HG03575 (cell line): ENCODE measurements around the gene UMODL1.
"Not testable (repeated sequence)": the region's sequence is repeated elsewhere in the genome, so short reads cannot be mapped to it uniquely, and the experiment has no call there.

Experiments
- ATAC-seq: cut with Tn5 transposase; IDR thresholded peaks from one replicate; pipeline ENCODE4 v1.9.1; 2021; ENCODE audit not compliant: unreplicated experiment, insufficient number of reproducible peaks, low FRiP score; ENCODE audit errors: extremely low read depth

Gene UMODL1

DNA sequence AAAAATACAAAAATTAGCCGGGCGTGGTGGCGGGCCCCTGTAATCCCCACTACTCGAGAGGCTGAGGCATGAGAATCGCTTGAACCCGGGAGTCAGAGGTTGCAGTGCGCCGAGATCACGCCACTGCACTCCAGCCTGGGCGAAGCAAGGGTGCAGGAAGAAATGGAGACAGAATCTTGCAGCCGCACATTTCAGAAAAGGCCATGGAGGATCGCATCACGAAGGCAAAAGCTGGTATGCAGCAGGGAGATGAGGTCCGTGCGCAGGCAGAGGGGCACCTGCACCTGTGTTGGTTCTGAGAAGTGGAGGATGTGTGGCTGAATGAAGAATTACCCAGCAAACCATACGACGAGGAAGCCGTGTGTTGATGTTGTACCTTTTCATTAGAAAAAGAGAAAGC lies 94.8 kb downstream of the UMODL1 start:
- no peak for ATAC-seq

DNA sequence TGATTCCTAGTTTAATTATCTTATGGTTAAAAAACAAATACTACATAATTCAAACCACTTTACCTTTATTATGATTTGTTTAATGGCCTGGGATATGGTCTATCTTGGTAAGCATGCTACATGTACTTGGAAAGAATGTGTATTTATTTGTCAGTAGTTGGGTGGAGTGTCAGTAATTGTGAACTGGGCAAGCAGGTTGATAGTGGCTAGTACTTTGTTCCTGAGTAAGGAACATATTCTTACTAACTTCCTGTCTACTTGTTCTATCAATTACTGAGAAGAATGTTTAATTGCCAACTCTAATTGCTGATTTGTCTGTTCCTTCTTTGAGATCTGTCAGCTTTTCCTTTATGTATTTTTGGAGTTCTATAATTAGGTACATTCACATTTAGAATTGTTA lies 98.6 kb downstream of the UMODL1 start:
- ATAC-seq = no peak

DNA sequence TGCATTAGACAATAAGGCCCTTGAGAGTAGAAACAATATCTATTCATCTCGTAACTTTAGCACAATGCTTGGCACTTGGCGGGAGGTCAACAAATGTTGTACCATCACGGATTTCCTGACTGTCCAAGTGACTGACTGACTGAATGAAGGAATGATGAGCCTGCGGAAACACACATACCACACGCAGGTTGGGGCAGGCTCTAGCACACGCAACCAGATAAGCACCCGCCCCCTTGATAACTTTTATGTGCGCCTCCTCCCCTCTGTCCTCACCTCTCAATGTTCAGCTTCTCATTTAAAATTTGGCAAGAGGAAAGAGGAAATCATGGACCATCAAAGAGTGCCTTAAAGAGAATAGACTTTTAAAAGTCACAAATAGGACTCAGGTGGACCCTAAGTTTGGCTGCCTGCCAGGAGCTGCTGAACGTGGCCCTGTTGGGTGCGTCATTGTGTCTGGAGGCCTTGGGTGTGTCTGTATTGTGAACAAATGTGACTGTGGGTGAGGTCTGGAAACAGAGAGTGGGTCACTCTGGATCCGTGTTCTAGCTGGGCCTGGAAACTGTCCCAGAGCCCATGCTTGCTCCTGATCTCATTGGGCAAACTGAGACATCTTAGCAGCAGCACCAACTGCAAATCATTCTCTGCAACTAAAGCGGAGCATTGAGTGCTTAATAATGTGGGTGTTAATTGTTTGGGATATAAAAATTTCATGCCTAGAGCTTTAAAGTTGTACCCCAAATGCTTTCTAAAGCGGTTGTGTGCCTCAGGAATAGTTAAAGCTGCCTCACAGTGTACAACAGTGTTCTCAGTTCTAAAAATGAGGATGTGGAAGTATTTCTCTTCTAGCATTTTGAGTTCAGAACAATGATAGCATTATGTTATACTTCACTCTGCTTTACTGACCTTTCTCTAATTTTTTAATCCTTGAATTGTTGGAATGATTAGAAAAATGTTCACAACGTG lies 100.3 kb downstream of the UMODL1 start:
- no peak for ATAC-seq

DNA sequence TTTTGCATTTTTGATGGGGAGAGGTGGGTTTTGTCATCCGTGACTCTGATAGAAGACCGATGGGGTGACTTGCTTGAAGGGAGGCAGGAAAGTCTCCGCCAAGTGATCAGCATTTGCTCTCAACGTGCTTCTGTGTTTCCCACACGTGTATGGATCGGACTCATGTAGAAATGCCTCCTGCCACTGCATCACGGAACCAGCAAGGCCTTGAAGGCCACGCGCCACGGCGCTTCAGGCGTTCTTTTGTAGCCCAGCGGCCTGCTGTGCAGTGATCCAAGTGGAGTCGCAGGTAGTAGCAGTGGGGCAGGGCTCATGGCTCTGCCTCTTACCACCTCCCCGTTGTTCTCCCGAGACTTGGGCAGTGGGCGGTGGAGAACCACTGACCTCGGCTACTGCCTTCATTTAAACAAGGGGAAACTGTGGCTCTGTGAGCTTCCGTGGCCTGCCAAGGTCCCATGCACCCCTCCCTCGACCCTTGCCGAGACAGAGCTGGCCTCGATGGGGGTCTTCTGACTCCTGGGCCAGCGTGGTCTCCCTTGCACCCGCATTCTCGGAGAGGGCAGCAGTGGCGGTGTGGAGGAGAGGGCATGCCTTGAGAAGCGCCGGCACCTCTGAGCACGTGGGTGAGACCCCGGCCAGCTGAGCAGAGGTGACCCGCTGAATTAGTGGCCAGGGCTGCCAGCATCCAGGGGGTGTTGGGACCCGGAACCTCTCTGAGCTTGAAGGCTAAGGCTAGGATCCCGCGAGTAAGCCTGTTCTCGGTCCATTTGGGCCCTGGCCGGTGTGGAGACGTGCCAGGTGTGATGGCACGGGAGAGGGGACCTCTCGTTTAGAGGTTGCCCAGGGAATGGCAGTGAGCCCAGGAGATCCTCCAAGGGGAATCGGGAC lies 101.7 kb downstream of the UMODL1 start:
- no peak for ATAC-seq

GRCh38 chr21:42174173-42174572 lies 103.1 kb downstream of the UMODL1 start:
- ATAC-seq = no peak

GRCh38 chr21:42175110-42175710 lies 104.1 kb downstream of the UMODL1 start:
- ATAC-seq = no peak

DNA sequence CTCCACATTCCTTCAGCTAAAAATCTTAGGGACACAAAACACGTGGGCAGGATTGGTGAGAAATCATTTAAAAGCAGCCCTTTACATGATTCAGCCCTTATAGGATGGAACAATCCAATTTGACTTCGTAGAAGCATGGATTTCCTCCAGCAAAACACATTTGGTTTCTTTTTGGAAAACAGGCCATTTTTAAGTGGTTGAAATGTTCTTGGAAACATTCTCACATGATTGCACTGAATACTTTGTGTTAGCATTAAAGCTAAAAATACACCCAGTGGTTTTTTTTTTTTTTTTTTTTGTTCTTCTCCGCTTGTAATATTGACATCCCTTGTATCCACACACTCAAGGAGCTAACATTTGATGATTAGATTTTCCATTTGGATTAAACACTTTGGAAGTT lies 105.7 kb downstream of the UMODL1 start:
- no peak for ATAC-seq

- ATAC-seq = no peak
These were observed 108.2 kb downstream of the UMODL1 start for GRCh38 chr21:42179316-42179715.

DNA sequence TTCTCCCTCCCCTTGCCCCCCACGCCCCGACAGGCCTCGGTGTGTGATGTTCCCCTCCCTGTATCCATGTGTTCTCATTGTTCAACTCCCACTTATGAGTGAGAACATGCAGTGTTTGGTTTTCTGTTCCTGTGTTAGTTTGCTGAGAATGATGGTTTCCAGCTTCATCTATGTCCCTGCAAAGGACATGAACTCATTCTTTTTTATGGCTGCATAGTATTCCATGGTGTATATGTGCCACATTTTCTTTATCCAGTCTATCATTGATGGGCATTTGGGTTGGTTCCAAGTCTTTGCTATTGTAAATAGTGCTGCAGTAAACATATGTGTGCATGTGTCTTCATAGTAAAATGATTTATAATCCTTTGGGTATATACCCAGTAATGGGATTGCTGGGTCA lies 108.9 kb downstream of the UMODL1 start:
- ATAC-seq = not testable (repeated sequence)

DNA sequence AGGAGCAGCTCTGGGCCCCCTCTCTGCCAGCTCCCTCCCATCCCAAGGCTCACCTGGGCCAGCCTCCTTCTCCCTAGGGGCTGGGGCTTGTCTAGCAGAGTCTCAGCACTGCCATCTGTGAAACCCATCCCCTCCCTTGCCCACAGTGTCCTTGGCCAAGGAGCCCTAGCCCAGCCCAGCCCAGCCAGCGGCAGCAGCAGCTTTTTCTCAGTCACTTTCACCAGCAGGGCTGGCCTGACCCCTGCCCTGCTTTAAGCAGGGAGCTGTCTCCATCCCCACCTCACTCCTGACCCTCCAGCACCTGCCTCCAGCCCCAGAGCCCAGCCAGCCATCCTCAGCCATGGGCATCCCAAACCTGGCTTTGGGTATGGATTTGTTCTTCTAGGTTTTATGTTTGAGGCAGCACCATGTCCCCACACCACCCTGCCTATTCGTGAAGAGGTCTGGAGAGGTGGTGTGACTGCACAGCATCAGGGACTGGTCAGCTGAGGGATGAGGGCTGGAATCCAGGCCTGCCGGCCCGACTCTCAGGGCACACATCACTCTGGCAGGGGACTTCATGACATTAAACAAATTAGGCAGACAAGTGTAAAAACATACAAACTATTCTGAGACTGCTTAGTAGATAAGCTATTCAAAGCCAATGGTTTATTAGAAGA lies 111.7 kb downstream of the UMODL1 start:
- no peak for ATAC-seq

DNA sequence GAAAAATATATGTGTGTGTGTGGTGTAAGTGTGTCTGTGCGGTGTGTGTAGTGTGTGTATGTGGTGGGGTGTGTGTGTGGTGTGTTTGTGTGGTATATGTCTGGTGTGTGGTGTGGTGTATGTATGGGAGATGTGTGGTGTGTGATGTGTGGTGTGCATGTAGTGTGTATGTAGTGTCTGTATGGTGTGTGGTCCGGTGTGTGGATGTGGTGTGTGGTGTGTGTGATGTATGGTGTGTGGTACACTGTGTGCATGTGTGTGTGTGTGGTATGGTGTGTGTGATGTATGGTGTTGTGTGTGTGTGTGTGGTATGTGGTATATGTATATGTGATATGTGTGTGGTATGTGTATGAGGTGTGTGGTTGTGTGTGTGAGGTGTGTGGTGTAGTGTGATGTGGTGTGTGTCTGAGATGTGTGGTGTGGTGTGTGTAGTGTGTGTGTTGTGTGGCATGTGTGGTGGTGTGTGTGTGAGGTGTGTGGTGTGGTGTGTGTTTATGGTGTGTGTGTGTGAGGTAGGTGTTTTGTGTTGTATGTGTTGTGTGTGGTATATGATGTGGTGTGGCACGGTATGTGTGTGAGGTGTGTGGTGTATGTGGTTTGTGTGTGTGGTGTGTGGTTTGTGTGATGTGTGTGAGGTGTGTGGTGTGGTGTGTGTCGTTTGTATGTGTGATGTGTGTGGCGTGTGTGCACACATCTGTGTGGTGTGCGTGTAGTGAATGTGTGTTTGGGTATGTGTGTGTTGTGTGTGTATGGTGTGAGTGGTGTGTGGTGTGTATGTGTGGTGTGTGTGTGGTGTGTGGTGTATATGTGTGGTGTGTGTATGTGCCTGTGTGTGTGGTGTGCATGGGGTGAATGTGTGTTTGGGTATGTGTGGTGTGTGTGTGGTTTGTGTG lies 112.5 kb downstream of the UMODL1 start:
- no peak for ATAC-seq

DNA sequence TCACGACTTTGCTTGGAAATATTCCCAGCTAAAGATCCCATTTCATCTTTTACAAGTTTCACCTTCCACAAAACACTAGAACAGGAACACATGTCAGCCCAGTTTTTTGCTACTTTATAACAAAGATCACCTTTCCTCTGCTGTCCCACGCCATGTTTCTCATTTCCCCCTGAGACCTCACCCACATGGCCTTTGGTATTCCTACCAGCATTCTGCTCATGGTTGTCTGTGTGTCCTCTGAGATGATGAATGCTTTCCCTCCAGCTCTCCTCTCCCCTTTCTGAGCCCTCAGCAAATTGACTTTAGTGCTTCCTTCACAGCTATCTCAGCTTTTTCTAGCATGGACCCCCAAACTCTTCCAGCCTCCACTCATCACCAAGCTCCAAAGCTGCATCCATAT lies 115.5 kb downstream of the UMODL1 start:
- ATAC-seq = no peak

DNA sequence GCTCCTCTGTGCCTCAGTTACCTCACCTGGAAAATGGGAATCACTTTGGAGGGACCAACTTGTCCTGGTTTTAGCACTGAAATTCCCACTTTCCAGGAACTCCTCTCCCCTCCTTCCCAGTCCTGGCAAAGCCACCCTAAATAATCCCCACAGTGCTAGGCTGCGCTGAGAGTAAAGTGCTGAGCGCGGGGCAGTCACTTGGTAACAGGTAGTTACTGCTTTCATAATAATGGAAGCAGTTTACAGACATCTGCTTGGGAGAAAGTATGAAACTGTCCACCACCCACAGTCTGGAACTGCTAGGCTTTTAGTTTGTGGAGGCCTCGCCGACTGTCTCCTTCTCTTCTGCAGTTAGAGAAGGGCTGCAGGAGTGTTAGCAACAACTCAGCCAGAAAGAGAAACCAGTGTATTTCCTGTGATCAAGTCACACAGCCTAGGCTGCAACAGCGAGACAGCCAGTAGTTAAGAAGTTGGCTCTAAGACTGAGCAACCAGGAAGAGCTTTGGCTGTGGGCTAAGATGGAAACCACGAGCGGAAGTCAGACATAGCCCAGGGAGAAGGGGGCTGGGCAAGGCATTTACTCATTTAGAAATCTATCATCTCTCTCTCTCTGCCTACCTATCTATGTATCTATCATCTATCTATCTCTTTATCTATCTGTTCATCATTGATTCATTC lies 117.0 kb downstream of the UMODL1 start:
- peak; percentile 93 for ATAC-seq

GRCh38 chr21:42188663-42189062 lies 117.5 kb downstream of the UMODL1 start:
- no peak for ATAC-seq

DNA sequence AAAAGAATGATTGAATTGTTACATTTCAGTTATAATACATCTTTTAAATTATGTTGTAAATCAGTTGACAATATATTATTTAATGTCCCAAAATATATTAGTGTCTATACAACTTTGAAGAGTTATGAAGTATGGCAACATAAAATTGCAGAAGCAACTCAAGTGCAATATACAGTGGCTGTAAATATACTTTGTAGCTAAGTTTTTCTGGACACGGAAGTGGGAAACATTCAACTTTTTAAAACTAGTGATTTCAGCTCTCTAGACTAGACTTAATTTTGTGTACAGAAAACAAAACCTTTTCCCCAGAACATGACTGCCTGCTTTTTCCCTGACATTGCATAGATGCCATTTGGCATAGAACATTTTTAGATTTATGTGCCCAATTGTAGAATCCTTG lies 118.3 kb downstream of the UMODL1 start:
- ATAC-seq = no peak

DNA sequence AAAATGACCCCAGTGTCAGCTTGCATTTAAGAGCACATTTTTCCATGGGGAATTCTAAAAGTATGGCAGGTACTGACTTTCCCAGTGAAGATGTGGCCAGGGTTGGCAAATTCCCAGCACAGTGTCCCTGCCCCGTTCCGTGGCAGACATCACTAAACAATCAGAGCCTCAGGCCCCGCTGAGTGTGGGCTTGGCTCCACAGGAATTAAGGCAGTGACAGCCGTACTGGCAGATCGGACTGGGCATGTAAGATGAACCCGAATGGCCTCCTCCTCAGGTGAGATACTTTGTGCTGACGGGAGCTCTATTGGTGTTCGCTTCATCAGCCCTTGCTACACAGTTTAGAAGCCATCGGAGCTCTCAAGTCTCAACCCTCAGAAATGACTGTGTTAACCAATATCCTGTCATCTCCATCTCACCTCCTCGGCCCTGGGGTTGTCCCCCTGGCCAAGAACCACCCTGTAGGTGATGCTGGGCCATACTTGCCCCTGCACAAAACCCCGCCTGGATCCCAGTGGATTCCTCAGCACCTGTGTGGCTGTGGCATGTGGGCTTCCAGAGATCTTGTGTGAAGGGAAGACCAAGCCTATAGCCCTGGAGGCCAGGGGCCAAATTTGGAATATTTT lies 118.9 kb downstream of the UMODL1 start:
- ATAC-seq = no peak

DNA sequence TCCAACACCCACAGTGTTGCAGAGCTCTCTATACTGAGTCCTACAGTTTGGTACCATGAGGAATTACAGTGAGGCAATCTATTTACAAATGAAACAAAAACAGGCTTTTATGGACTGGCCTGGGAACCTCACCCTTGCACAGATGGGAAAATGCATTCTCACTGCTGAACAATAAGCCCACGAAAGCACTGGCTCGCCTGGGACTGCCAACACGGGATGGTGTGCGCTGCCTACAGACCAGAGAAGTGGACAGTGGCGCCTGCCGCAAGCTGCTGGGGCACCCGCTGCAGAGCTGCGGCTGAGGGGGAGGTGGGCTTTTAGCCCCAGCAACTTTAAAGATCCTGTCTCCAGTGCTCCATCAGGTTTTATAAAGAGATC lies 119.4 kb downstream of the UMODL1 start:
- no peak for ATAC-seq
